ENCODE results near the gene FBXW5.

FBXW5 gene, protein sequence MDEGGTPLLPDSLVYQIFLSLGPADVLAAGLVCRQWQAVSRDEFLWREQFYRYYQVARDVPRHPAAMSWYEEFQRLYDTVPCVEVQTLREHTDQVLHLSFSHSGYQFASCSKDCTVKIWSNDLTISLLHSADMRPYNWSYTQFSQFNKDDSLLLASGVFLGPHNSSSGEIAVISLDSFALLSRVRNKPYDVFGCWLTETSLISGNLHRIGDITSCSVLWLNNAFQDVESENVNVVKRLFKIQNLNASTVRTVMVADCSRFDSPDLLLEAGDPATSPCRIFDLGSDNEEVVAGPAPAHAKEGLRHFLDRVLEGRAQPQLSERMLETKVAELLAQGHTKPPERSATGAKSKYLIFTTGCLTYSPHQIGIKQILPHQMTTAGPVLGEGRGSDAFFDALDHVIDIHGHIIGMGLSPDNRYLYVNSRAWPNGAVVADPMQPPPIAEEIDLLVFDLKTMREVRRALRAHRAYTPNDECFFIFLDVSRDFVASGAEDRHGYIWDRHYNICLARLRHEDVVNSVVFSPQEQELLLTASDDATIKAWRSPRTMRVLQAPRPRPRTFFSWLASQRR

DNA sequence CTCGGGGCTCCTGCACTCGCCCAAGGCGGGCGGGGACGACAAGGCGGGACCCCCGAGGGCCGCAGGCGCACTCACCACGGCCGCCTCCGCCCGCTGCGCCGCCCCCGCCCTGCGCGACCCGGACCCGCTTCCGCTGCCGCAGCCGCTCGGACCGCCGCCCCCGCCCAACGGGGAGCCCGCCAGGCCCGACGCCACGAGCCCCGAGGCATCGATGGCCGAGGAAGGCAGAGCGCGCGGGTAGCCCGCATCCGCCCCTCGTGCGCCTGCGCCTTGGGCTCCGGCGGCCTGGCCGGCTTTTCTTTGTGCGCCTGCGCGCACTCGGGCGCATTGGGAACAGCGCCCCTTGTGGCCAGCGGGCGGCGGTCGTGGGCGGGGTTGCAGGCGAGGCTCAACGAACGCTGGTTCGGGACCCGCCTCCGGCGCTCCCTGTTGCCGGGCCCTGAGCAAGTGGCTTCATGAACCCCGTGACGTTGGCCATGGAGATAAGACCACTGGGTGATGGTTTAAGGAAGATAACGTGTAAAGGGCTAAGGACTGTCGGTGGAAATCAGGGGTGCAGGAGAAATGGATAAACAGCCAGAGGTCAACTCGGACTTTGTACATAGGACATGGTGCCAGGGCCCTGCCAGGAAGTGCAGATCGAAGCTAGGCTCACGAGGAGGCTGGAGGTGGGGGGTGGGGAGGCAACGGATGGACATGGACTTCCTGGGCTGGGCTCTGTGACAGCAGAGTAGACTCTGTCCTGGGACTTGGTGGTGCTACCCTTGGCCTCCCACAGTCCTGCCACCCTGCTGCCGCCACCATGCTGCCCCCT lies at the start of gene FBXW5, which contains the start of gene C8G:
Gene FBXW5 (minus strand): TSS at position 220 of the 814 bp plus-strand sequence. CDS start 655 bp downstream, outside the sequence.
Gene C8G (plus strand): TSS at position 725 of the 814 bp plus-strand sequence. CDS start 78 bp downstream, at position 803.
- TF ChIP-seq JUND (IDR thresholded peaks at IDR 0.05; ENCODE audit: low read depth), result no peak
- in situ Hi-C loops (cut with HindIII; ENCODE audit: low pct_unique_long_range_greater_than_20kb, low sequenced_read_pairs), result no loop called here
- peak; percentile 97 to 99 for DNase-seq (ENCODE audit: low read depth in 1 of 2, low spot score in 1 of 2)

DNA sequence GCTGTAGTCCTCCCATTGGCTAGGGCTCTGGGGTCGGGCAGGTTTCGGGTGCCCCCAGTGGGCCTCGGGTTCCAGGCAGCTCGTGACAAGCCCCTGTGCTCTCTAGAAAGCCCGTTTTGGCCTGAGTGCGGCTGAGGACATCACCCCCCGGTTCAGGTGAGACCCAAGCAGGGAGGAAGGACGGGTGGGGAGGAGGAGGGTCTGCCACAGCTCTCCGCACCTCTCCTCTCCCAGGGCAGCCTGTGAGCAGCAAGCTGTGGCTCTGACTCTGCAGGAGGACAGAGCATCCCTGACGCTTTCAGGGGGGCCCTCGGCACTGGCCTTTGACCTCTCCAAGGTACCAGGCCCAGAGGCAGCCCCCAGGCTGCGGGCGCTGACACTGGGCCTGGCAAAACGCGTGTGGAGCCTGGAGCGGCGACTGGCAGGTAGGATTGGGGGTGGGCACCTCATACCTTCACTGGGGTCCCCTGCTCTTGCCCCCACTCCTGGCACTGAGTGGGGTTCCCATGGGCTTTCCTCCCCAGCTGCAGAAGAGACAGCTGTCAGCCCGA lies 48.4 kb upstream of the FBXW5 start:
- no peak for DNase-seq (ENCODE audit: low read depth in 1 of 2, low spot score in 1 of 2)
- in situ Hi-C loops (cut with HindIII; ENCODE audit: low pct_unique_long_range_greater_than_20kb, low sequenced_read_pairs), result no loop called here
- no peak for TF ChIP-seq JUND (IDR thresholded peaks at IDR 0.05; ENCODE audit: low read depth)

DNA sequence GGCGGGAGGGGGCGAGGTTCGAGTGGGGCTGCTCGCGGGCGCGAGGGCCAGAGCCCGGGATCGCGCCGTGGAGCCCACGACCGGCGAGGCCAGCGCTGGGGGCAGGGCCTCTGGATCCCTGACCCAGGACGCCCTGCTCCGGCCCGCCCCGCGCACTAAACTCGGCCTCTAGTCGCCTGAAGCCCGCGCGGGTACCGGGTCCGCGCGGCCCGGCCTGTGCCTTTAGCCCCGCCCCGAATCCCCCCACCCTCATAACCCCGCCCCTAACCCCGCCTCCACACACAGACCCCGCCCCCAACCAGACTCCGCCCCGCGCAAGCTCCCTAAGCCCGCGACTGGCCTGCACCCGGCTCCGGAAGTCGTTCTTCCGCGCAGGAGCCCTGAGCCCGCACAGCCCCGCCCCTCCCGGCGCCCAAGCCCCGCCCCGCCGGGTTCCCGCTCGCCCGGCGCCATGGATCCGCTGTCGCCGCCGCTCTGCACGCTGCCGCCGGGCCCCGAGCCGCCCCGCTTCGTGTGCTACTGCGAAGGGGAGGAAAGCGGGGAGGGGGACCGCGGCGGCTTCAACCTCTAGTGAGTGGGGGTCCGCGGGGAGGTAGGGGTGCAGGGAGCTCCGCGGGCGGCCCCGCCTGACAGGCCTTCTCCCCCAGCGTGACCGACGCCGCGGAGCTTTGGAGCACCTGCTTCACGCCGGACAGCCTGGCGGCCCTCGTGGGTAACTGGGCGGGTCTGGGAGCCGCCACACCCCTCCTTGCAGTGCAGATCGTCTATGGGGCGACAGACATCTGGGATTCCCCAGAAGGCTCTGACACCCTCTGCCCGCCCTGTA lies 47.7 kb upstream of the FBXW5 start, which contains the start of gene PAXX:
Gene PAXX (plus strand): TSS at position 430 of the 826 bp plus-strand sequence. CDS start 22 bp downstream, at position 452.
- TF ChIP-seq JUND (IDR thresholded peaks at IDR 0.05; ENCODE audit: low read depth), result no peak
- in situ Hi-C loops (cut with HindIII; ENCODE audit: low pct_unique_long_range_greater_than_20kb, low sequenced_read_pairs), result no loop called here
- peak; percentile 96 to 98 for DNase-seq (ENCODE audit: low read depth in 1 of 2, low spot score in 1 of 2)

DNA sequence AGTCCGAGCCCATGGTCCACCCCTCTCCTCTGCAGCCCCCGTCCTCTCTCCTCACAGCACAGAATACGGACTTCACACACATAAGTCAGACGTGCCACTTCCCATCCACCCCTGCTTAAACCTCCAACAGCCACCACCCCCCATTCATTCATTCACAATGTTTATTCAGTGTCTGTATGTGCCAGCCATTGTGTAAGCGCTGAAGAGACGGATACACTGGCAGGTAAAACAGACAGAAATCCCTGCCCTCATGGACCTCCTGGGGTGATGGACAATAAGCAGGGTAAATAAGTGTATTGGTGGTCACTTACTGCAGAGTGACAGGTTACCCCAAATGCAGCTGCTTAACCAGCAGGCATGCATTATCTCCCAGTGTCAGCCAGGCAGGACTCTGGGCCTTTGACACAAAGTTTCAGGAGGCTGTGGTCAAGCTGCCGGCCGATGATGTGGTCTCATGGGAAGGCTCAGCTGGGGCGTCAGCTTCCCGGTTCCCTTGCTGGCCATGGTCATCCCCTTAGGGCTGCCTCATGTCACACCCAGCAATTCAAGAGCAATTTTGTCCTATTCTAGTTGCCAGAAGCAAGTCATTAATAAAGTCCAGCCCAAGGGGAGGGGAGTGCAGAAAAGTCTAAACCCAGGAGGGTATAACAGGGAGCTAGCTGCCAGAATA lies 45.8 kb upstream of the FBXW5 start:
- in situ Hi-C loops (cut with HindIII; ENCODE audit: low pct_unique_long_range_greater_than_20kb, low sequenced_read_pairs), result no loop called here
- DNase-seq (ENCODE audit: low read depth in 1 of 2, low spot score in 1 of 2), result no peak
- TF ChIP-seq JUND (IDR thresholded peaks at IDR 0.05; ENCODE audit: low read depth), result no peak

DNA sequence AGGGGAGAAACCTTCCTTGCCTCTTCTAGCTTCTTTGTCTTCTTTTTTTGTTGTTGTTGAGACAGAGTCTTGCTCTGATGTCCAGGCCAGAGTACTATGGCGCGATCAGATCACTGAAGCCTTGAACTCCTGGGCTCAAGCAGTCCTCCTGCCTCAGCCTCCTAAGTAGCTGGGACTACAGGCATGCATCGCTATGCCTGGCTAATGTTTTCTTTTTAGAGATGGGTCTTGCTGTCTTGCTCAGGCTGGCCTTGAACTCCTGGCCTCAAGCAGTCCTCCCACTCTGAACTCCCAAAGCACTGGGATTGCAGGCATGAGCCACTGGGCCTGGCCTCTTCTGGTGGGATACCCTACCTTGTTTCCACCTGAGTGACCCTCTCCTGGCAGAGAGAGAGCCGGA lies 44.3 kb upstream of the FBXW5 start:
- in situ Hi-C loops (cut with HindIII; ENCODE audit: low pct_unique_long_range_greater_than_20kb, low sequenced_read_pairs), result no loop called here
- DNase-seq (ENCODE audit: low read depth in 1 of 2, low spot score in 1 of 2), result no peak
- no peak for TF ChIP-seq JUND (IDR thresholded peaks at IDR 0.05; ENCODE audit: low read depth)

DNA sequence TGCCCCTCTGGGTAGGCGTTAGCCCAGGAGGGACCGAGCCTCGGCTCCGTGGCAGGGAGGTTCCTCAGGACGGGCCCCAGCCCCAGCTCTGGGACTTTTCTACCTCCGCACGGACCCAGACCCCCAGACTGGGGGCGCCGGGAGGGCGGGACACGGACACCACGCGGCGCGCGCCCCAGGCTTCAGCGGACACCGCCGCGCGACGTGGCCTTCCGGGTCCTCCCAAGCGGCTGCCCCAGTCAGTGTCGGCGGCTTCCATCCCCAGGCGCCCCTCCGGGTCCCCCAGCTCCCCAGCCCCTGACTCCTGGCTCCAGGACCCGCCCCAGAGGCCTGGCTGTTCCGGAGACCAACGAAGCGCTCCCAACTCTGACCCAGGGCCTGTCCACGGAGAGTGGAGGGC lies 41.3 kb upstream of the FBXW5 start:
- no peak for TF ChIP-seq JUND (IDR thresholded peaks at IDR 0.05; ENCODE audit: low read depth)
- no peak for DNase-seq (ENCODE audit: low read depth in 1 of 2, low spot score in 1 of 2)
- in situ Hi-C loops (cut with HindIII; ENCODE audit: low pct_unique_long_range_greater_than_20kb, low sequenced_read_pairs), result no loop called here

DNA sequence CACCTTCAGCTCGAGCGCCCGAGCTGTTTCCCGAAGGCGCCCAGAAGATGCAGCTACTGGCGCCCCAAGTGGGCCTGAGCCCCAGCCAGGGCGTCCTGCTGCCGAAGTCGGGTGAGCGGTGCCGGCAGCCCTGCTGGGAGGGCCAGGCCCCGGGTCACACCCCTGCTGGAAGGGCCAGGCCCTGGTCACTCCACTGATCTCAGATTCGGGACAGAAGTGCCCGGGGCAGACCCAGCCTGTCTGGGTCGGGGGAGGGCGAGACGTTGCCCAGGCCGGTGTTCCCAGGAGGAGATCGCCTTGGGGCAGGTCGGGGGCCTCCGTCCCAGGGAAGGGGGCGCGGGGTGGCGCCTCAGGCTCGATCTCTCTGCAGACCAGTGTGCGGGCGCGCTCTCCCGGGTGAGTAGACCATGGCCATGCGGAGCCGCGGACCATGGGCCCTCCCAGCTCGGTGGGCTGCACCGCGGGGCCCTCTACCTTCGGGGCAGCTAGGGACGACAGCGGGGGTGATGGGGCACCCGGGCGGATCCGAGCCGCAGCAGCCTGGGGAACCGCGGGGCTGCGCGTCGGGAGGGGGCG lies 40.6 kb upstream of the FBXW5 start:
- TF ChIP-seq JUND (IDR thresholded peaks at IDR 0.05; ENCODE audit: low read depth), result no peak

DNA sequence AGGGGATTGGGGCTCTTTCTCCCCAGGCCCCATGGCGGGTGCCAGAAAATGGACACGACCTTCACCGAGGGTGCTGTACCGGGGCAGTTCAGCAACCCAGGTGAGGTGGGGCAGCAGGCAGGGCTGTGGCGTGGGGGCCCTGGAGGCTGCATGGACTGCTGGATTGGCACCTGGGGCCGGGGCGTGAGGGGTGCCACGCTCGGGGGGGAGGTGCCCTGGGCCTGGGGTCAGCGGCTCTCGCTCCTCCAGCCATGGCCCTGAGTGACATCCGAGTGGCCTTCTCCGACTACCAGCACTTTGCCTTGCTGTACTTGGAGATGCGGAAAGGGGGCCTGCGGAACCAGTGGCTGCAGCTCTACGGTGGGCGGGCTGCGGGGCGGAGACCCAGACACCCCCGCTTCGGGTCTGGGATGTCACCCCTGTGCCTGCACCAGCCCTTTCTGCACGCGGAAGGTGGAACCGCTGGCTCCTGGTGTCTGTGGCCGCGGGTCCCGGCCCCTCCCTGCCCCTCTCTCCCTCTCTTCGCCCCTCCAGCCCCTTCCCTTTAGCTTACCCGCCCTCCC lies 40.0 kb upstream of the FBXW5 start:
- no peak for TF ChIP-seq JUND (IDR thresholded peaks at IDR 0.05; ENCODE audit: low read depth)
- no peak for DNase-seq (ENCODE audit: low read depth in 1 of 2, low spot score in 1 of 2)
- in situ Hi-C loops (cut with HindIII; ENCODE audit: low pct_unique_long_range_greater_than_20kb, low sequenced_read_pairs), result no loop called here

More for the DNA sequence above, 40.6 kb upstream of the FBXW5 start:
- no peak for DNase-seq (ENCODE audit: low read depth in 1 of 2, low spot score in 1 of 2)
- in situ Hi-C loops (cut with HindIII; ENCODE audit: low pct_unique_long_range_greater_than_20kb, low sequenced_read_pairs), result no loop called here

DNA sequence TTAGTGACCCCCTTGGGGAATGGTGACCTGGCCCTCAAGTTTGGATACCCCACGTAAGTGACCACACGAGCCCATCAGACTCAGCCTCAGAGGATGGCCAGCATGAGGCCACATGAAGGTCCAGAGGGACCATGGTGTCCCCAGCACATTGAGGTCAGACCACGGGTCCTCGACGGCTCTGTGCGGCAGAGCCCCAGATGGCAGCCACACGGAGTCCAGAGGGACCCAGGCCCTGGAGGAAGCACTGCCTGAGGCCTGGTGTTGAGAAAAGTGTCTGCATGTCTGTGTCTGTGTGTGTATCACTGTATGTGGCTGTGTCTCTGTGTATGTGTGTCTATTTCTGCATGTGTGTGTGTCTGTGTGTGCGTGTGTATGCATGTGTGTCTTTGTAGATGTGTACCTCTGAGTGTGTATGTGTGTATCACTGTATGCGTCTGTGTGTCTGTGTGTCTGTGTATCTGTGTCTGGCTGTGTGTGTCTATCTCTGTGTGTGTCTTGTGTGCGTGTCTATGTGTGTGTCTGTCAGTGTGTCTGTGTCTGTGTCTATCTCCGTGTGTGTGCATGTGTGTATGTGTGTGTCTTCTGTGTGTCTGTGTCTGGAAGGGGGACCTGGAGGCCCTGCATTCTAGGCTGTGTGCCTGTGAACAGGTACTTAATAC lies 39.2 kb upstream of the FBXW5 start:
- in situ Hi-C loops (cut with HindIII; ENCODE audit: low pct_unique_long_range_greater_than_20kb, low sequenced_read_pairs), result no loop called here
- DNase-seq (ENCODE audit: low read depth in 1 of 2, low spot score in 1 of 2), result no peak
- TF ChIP-seq JUND (IDR thresholded peaks at IDR 0.05; ENCODE audit: low read depth), result no peak

DNA sequence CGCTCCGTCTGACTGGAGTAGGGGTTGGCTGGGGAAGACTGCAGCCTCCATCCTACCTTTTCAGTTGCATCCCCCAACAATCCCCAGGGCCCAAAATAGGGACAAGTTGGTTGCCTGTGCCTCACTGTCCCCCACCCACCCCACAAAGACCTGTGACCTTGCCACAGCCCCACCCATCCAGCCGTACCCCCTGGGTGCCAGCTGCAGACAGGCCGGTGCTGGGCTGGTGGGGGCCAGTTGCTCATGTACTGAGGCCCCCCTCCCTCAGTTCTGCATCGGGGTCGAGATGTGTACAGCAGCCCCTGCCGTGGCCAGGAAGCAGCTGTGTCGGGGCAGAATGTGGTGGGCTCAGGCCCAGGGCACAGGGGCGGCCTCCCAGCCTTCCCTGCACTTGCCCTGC lies 38.6 kb upstream of the FBXW5 start:
- no peak for TF ChIP-seq JUND (IDR thresholded peaks at IDR 0.05; ENCODE audit: low read depth)
- in situ Hi-C loops (cut with HindIII; ENCODE audit: low pct_unique_long_range_greater_than_20kb, low sequenced_read_pairs), result no loop called here

More for the DNA sequence above, 38.6 kb upstream of the FBXW5 start:
- no peak for DNase-seq (ENCODE audit: low read depth in 1 of 2, low spot score in 1 of 2)

Data from T47D (cell line).